ENCODE data around the gene PCNT.
"Not testable (repeated sequence)": the region's sequence is repeated elsewhere in the genome, so short reads cannot be mapped to it uniquely, and the experiment has no call there.

PCNT gene

DNA sequence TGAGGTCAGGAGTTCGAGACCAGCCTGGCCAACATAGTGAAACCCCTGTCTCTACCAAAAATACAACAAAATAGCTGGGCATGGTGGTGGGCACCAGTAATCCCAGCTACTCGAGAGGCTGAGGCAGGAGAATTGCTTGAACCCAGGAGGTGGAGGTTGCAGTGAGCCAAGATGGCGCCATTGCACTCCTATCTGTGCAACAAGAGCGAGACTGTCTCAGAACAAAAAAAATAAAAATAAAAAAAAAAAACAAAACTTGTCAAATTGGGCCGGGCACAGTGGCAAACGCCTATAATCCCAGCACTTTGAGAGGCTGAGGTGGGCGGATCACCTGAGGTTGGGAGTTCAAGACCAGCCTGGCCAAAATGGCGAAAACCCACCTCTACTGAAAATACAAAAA lies 13.7 kb upstream of the PCNT start:
- DNase-seq = not testable (repeated sequence)

DNA sequence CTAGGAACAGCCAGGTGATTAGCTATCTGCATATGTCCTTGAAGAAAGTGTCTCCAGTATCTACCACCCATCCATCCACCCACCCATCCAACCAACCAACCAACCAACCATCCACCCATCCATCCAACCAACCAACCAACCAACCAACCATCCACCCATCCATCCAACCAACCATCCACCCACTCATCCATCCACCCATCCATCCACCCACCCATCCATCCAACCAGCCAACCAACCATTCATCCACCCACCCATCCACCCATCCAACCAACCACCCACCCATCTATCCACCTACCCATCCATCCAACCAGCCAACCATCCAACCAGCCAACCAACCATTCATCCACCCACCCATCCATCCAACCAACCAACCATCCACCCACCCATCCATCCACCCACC lies 12.4 kb upstream of the PCNT start:
- no peak for DNase-seq

DNA sequence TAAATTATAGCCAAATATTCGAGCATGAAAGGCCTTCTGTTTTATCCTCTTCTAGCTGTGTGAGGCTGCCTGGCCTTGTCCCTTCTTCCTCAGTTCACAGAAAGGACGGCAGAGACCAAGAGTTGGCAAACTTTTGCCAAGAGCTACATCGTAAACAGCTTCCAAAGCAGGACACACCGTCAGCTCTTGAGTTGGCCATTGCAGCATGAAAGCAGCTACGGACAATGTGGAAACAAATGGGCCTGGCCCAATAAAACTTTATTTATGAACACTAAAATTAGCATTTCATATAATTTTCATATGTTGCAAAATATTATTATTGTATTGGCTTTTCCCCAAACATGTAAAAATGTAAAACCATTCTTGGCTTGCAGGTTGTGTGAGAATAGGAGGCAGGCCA lies 11.0 kb upstream of the PCNT start:
- no peak for DNase-seq

- DNase-seq = no peak
Measured at GRCh38 chr21:46314441-46315020, 9.4 kb upstream of the PCNT start.

GRCh38 chr21:46316708-46317324 lies 7.1 kb upstream of the PCNT start:
- no peak for DNase-seq

- DNase-seq = no peak
Measured at GRCh38 chr21:46317710-46318463, 6.1 kb upstream of the PCNT start.

DNA sequence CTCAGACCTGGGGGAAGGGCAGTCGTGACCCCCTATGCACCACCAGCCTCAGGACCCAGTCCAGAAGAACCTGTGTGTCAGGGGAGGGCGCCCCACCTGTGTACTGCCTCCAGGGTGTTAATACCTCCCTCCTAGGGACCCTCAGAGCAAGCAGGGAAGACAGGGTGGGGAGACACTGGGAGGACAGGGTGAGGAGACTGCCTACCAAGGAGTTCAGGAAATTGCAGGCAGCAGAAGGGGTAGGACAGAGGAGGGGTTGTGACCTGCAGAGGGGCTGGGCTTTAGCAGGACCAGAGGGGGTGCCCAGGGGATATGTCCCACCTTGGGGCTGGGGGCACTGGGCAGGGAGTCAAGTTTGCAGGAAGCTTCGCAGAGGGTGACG lies 5.5 kb upstream of the PCNT start:
- DNase-seq = no peak

DNA sequence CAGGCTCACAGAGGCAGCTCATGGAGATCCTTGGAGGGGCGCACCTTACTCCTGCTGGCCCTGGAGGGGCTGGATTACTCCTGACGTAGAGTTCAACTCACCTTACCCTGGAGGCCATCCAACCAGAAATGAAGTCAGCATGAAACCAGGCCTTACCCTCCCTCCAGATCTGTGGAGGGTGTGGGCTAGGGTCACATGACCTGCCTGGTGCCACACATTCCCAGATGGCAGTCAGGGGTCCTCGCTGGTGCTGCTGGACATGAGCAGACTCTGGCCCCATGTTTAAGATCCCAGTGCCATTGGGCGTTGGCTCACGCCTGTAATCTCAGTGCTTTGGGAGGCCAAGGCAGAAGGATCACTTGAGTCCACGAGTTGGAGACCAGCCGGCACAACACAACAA lies 4.8 kb upstream of the PCNT start:
- DNase-seq = no peak

GRCh38 chr21:46320331-46320801 lies 3.6 kb upstream of the PCNT start:
- DNase-seq = no peak

DNA sequence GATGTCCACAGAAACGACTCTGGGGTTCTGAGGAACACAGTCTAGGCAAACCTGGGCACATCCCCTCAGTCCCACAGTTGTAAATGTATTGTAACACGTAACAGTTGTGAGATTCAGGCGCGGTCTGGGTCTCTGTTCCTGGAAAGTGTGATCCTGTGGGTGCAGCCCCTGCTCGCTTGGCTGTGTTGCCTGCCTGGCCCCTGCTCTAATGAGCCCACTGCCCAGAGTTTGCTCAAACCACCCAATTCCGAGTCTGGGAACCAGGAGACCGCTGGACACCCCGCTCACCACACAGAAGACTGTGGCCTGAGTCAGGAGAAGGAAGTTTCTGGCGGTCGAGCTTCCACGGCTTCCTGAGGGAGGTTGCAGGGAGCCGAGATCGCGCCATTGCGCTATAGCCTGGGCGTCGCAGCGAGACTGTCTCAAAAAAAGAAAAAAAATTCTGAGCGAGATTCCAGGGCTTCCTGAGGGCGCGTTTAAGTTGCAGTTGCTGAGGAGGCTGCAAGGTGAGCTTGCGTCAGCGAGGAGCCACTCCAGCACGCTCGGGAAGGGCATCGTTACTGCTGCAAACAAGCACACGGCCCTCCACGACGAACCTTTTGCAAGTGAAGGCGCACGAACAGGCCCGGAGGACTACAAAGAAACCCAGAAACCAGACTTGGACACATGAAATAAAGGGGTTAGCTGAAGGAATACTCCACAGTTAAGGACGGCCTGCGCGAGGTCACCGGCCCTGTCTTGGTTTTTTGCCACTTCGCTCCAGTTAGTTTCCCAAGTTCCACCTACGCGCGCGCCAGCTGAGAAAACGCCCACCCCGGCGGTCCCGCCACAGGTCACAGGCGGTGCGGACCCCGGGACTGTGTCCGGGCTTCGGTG lies 1.4 kb upstream of the PCNT start:
- peak; percentile 41 to 52 for DNase-seq

DNA sequence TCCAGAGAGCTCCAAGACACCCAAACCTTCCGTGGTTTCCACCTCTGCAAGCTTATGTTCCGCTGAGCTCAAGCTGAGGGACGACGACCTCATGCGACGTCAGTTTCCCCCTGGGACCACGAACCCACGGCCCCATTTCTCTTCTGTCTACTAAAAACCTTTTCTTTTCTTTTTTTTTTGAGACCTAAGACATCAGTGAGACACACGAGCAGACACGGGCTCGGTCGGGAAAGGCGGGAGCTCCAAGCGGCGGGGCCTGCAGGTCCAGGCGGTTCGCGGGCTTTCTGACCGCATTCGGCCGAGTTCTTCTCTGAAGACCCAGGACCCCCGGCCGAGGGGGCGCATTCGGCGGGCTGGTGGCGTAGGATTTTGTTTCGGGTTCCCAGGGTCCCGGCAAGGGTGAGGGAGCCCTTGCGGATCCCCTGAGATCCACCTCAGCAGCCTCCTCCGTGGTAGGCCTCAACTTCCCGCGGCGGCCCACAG lies 688 bp upstream of the PCNT start:
- no peak for DNase-seq

- peak; percentile 86 to 90 for DNase-seq
Measured at GRCh38 chr21:46324390-46325072, 575 bp downstream of the PCNT start.

- peak; percentile 63 to 65 for DNase-seq
Measured at GRCh38 chr21:46325073-46325912, 1.3 kb downstream of the PCNT start.

- DNase-seq = no peak
Measured at GRCh38 chr21:46326110-46326703, 2.3 kb downstream of the PCNT start.

GRCh38 chr21:46327711-46328110 lies 3.8 kb downstream of the PCNT start:
- DNase-seq = no peak

DNA sequence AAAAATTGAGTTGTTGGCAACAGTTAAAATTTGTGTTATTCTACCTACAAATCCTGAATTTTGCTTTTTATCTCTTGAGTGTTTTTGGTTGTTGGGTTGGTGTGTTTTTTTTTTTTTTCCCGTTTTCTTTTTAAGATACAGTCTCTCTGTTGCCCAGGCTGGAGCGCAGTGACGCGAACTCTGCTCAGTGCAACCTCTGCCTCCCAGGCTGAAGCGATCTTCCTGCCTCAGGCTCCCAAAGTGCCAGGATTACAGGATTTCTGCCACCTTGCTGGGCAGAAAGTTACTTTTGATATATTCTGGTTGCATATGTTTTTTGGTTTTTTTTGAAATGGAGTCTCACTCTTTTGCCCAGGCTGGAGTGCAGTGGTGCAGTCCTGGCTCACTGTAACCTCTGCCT lies 4.2 kb downstream of the PCNT start:
- no peak for DNase-seq

GRCh38 chr21:46329796-46330195 lies 5.8 kb downstream of the PCNT start:
- DNase-seq = no peak

- DNase-seq = no peak
Measured at GRCh38 chr21:46334351-46335140, 10.6 kb downstream of the PCNT start.

DNA sequence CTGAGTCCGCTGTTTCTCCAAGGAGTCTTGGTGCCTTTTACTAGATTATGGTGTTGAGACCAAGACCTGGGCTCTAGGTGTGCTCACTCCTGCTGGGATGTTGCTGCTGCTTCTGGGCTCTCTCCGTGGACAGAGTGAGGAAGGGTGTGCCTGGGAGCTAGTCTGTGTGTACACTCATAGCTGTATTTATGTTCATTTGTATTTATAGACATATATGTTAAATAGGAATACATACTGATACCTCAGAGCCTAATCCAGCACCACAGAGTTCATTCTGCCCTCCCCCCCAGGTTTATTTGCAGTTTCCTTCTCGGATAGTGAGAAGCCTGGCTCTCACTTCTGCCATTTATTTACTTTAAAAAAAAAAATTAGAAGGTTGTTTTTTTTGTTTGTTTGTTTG lies 12.6 kb downstream of the PCNT start:
- no peak for DNase-seq

DNA sequence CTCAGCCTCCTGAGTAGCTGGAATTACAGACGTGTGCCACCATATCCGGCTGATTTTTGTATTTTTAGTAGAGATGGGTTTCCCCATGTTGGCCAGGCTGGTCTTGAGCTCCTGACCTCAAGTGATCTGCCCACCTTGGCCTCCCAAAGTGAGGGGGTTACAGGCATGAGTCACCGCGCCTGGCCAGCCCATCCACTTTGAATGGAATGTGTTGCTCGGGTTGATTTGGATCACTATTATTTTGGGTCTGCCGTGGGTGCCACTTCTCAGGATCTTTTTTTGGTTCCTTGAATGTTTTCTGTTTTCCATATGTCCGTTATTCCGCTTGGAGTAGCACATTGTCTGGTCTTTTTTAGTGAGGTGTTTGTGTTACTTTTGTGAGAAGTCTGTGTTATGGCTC lies 17.0 kb downstream of the PCNT start:
- no peak for DNase-seq

All from activated T-cell treated with anti-CD3 and anti-CD28 coated beads, Interleukin-2, amount 50 U/mL, for 48 hours (primary cell).